Activated CD4-positive, alpha-beta memory T cell treated with anti-CD3 and anti-CD28 coated beads for 36 hours (primary cell): Measurements from ENCODE around the gene LRRC23. TPM values are rescaled to one million over a fixed set of nuclear protein-coding genes. Genes with fewer than 3 reads are reported as not detected.
"Not testable (repeated sequence)": the region's sequence is repeated elsewhere in the genome, so short reads cannot be mapped to it uniquely, and the experiment has no call there.

ENCODE experiments used
- CTCF ChIA-PET: fragments of 350-600 bp; sonication (Branson Sonifier 250); formaldehyde crosslinking; loops from one replicate; lab custom pipeline; 2021; ENCODE audit warnings: antibody characterized with exemption, inconsistent platforms; lab: Charles Lee
- POLR2A ChIA-PET: fragments of 350-600 bp; sonication (Branson Sonifier 250); formaldehyde crosslinking; loops from one replicate; lab custom pipeline; 2021; ENCODE audit warnings: antibody characterized with exemption; lab: Charles Lee
- DNase-seq: peaks from one replicate; pipeline ENCODE4 v3.0.0-alpha.2; 2020
- H3K27ac Mint-ChIP-seq: one replicate; pipeline ENCODE4 v1.8.0; 2021; ENCODE audit warnings: mixed read lengths
- H3K27me3 Mint-ChIP-seq: one replicate; pipeline ENCODE4 v1.8.0; 2021; ENCODE audit warnings: mixed read lengths
- H3K36me3 Mint-ChIP-seq: one replicate; pipeline ENCODE4 v1.8.0; 2021; ENCODE audit warnings: mixed read lengths
- H3K4me1 Mint-ChIP-seq: one replicate; pipeline ENCODE4 v1.8.0; 2021; ENCODE audit warnings: low read depth, mixed read lengths
- H3K4me3 Mint-ChIP-seq: one replicate; pipeline ENCODE4 v1.8.0; 2021; ENCODE audit warnings: mild to moderate bottlenecking, mixed read lengths
- H3K9me3 Mint-ChIP-seq: one replicate; pipeline ENCODE4 v1.8.0; 2021; ENCODE audit warnings: mixed read lengths
- intact Hi-C: fragments of 100-400 bp; cut with micrococcal nuclease; formaldehyde crosslinking; loops from one replicate; pipeline ENCODE4 v1.15.1; 2023
- total RNA-seq, 2 experiments: library from RNA; stranded (reverse); gene quantifications; one replicate each; pipeline ENCODE4 v1.2.3, GENCODE V29; 2021

LRRC23 gene
- total RNA-seq, 2 experiments from 2014 or later, result 6.8 to 7.8 TPM

DNA sequence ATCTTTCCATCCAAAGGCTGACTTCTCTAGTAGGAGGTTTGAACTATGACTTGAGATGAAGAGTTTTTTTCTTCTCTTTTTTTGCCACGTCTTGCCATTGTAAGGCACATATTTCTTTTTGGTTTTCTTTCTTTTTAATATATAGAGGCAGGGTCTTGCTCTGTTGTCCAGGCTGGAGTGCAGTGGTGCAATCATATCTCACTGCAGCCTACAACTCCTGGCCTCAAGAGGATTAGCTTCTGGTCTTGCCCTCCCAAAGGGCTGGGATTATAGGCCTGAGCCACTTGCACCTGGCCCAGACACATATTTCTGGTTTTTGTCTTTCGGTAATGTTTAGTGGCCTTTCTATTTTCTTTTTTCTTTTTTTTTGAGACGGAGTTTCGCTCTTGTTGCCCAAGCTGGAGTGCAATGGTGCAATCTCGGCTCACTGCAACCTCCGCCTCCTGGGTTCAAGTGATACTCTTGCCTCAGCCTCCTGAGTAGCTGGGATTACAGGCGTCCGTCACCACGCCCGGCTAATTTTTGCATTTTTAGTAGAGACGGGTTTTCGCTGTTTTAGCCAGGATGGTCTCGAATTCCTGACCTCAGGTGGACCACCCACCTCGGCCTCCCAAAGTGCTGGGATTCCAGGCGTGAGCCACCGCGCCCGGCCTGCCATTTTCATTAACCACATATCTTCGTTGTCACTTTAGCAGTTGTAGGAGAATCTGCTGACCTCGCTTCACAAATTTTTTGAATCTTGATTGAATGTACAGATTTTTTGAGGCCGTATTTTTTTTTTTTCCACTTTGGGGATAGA lies 14.6 kb upstream of the LRRC23 start:
- H3K27me3 Mint-ChIP-seq, H3K36me3 Mint-ChIP-seq, POLR2A ChIA-PET, H3K9me3 Mint-ChIP-seq, intact Hi-C loops, DNase-seq: not testable (repeated sequence)
- CTCF ChIA-PET, result interaction anchor here (3.2 kb wide), 1 partner anchor 21 kb away, joined by 27 read pairs; no protein-coding TSS in a partner anchor
- peak overlapping the region; percentile 84 for H3K4me3 Mint-ChIP-seq
- peak overlapping the region; percentile 97 for H3K27ac Mint-ChIP-seq
- peaks cover 17% of the 10 kb centered on the region for H3K4me1 Mint-ChIP-seq

DNA sequence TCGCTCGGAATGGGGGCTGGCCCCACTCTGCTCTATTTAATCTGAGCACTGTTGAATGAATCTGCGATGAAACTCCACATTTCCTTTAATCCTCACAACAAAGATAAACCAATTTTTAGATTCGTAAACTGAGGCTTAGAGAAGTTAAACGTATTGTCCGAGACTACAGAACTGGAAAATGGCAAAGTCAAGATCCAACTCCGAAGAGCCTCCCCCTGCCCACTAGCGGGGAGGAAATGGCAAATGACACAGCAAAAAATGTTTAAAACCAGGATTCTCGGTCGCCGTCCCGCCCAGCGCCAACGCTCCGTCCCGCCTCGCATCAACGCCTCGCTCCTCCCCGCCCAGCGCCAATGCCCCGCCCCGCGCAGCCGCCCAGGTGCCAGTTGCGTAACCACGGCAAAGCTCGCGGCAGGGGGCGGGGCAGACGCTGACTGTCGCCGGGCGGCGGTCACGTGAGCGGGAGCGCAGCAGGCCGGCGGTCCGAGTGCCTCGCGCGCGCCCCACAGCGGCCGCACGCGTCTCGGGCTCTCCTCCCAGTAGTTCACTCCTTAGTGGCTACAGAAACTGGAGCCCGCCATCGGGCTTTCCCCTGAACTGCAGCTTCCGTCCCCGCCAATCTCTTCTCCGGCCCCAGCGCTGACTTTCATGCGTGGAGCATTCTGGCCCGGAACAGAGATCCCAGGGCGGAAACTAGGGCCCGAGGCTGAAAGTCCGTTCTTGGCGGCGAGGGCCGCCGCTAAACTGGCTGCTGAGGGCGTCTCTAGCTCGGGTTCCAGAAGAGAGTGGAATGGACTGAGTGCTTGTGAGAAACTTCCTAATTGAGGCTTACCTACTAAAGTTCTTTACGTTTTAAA lies 13.6 kb upstream of the LRRC23 start:
- peak overlapping the region; percentile 84 for H3K4me3 Mint-ChIP-seq
- CTCF ChIA-PET, result interaction anchor here (0.6 to 3.2 kb wide), 37 partner anchors 9 to 222 kb away, joined by 3 to 53 read pairs (median 5); partner anchors contain the start of genes C12orf57, CD4, CDCA3 and COPS7A

DNA sequence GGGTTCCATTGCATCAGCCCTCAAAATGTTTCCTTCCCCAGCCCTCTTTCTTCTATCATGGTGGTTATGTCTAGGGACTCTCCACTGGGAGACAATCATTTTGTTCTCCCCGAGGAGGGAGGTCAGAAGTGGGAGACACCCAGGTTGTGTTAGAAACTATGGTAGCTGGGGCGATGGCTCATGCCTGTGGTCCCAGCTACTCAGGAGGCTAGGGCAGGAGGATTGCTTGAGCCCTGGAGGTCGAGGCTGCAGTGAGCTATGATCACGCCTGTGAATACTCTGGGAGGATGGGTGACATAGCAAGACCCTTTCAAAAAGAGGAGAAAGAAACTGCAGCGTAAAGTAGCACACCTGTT lies 13.0 kb upstream of the LRRC23 start:
- peaks cover 2% of the 10 kb centered on the region for H3K36me3 Mint-ChIP-seq
- ChIA-PET POLR2A (interaction anchor here (0.8 to 2.0 kb wide), 14 partner anchors 13 to 202 kb away, joined by 3 to 24 read pairs (median 5); partner anchors contain the start of genes C12orf57, CD4, CDCA3 and ENO2), CTCF (interaction anchor here (0.6 to 3.2 kb wide), 33 partner anchors 8 to 221 kb away, joined by 3 to 53 read pairs (median 5); partner anchors contain the start of genes C12orf57, CD4, CDCA3 and COPS7A)
- H3K27me3 Mint-ChIP-seq, result no peaks in the 10 kb centered on the region
- peak overlapping the region; percentile 97 for H3K27ac Mint-ChIP-seq
- DNase-seq, result peak; percentile 35
- H3K9me3 Mint-ChIP-seq, result no peaks in the 10 kb centered on the region
- H3K4me3 Mint-ChIP-seq, result peak overlapping the region; percentile 82
- peaks cover 17% of the 10 kb centered on the region for H3K4me1 Mint-ChIP-seq
- intact Hi-C loops, result loop anchor here (1.0 kb wide), 7 partner anchors 13 to 138 kb away; partner anchors contain the start of genes ENO2, LRRC23, MLF2 and RNU7-1

More for the DNA sequence above, 13.6 kb upstream of the LRRC23 start:
- DNase-seq, result peak; percentile 99
- intact Hi-C loops, result loop anchor here (1.0 kb wide), 7 partner anchors 13 to 138 kb away; partner anchors contain the start of genes ENO2, LRRC23, MLF2 and RNU7-1
- no peaks in the 10 kb centered on the region for H3K9me3 Mint-ChIP-seq
- peak overlapping the region; percentile 97 for H3K27ac Mint-ChIP-seq
- peaks cover 17% of the 10 kb centered on the region for H3K4me1 Mint-ChIP-seq
- H3K27me3 Mint-ChIP-seq, result no peaks in the 10 kb centered on the region
- POLR2A ChIA-PET, result interaction anchor here (0.8 to 2.0 kb wide), 14 partner anchors 13 to 201 kb away, joined by 3 to 24 read pairs (median 5); partner anchors contain the start of genes C12orf57, CD4, CDCA3 and ENO2
- peaks cover 2% of the 10 kb centered on the region for H3K36me3 Mint-ChIP-seq

DNA sequence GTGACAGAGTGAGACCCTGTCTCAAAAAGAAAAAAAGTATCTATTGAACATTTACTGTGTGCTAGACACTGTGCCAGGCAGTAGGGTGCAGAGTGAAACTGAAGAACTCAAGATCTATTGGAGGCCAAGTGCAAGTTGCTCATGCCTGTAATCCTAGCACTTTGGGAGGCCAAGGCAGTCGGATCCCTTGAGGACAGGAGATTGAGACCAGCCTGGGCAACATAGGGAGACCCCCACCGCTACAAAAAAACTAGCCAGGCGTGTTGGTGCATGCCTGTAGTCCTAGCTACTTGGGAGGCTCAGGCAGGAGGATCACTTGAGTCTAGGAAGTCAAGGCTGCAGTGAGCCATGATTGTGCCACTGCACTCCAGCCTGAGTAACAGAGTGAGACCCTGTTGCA lies 11.9 kb upstream of the LRRC23 start:
- CTCF ChIA-PET, result interaction anchor here (2.0 to 2.4 kb wide), 4 partner anchors 20 to 65 kb away, joined by 4 to 53 read pairs (median 17); partner anchors contain the start of genes CDCA3, SPSB2 and USP5
- POLR2A ChIA-PET, result interaction anchor here (2.0 kb wide), 2 partner anchors 22 to 51 kb away, joined by 8 to 9 read pairs; partner anchors contain the start of genes C12orf57, ENO2 and RNU7-1
- H3K27ac Mint-ChIP-seq, intact Hi-C loops, H3K9me3 Mint-ChIP-seq, DNase-seq, H3K27me3 Mint-ChIP-seq, H3K36me3 Mint-ChIP-seq: not testable (repeated sequence)
- peaks cover 17% of the 10 kb centered on the region for H3K4me1 Mint-ChIP-seq
- peak overlapping the region; percentile 30 for H3K4me3 Mint-ChIP-seq

DNA sequence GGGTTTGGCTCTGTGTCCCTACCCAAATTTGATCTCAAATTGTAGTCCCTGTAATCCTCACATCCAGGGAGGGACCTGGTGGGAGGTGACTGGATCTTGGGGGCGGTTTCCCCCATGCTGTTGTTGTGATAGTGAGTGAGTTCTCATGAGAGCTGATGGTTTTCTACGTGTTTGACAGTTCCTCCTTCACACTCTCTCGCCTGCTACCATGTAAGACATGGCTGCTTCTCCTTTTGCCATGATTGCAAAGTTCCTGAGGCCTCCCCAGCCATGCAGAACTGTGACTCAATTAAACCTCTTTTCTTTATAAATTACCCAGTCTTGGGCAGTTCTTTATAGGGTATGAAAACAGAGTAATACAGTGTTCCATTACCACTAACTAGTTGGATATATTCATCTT lies 10.3 kb upstream of the LRRC23 start:
- CTCF ChIA-PET, result interaction anchor here (0.6 to 1.0 kb wide), 2 partner anchors 44 to 70 kb away, joined by 3 to 6 read pairs; no protein-coding TSS in a partner anchor
- Mint-ChIP-seq H3K4me3 (no peak overlapping the region), H3K27ac (no peak overlapping the region), H3K4me1 (peaks cover 17% of the 10 kb centered on the region), H3K9me3 (no peaks in the 10 kb centered on the region), H3K27me3 (no peaks in the 10 kb centered on the region), H3K36me3 (peaks cover 2% of the 10 kb centered on the region)
- intact Hi-C loops, result no loop called here
- DNase-seq, result no peak
- POLR2A ChIA-PET, result no interaction called here

DNA sequence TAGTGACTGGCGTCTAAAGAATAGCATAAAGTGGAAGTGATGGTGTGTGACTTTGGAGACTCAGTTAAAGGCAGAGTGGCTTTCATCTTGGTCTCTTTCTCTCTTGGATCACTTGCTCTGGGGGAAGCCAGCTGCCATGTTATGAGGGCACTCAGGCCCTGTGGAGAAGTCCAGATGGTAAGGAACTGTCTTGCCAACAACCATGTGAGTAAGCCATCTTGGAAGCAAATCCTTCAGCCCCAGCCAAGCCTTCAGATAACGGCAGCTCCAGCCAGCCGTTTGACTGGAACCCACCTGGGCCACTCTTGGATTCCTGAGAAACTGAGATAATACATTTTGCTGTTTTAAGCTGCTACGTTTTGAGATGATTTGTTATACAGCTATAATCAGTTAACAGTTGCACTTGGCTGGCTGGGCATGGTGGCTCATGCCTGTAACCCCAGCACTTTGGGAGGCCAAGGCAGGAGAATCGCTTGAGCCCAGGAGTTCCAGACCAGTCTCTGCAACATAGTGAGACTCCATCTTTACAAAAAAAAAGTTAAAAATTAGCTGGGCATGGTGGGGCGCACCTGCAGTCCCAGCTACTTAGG lies 7.7 kb upstream of the LRRC23 start:
- CTCF ChIA-PET, result interaction anchor here (0.7 to 1.2 kb wide), 3 partner anchors 25 to 965 kb away, joined by 3 read pairs; no protein-coding TSS in a partner anchor
- no peaks in the 10 kb centered on the region for H3K36me3 Mint-ChIP-seq

DNA sequence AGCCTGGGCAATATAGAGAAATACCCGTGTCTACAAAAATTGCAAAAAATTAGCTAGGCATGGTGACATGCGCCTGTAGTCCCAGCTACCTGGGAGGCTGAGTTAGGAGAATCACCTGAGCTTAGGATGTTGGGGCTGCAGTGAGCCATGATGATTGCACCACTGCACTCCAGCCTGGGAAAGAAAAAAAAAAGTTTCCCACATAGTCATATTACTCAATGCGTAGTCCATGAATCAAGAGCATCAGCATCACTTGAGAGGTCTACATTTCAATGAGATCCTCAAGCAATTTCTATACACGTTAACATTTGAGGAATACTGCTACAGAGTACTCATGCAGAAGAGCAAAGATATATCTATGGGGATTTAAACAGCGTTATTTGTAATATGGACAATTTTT lies 5.2 kb upstream of the LRRC23 start:
- ChIA-PET POLR2A (interaction anchor here (0.7 kb wide), 1 partner anchor 27 kb away, joined by 3 read pairs; the partner anchor contains the start of gene SPSB2), CTCF (interaction anchor here (0.7 to 1.5 kb wide), 3 partner anchors 8 to 146 kb away, joined by 4 to 7 read pairs (median 4); partner anchors contain the start of gene MLF2)
- Mint-ChIP-seq H3K9me3 (no peaks in the 10 kb centered on the region), H3K4me3 (no peak overlapping the region), H3K27me3 (no peaks in the 10 kb centered on the region), H3K27ac (no peak overlapping the region), H3K36me3 (no peaks in the 10 kb centered on the region), H3K4me1 (peaks cover 7% of the 10 kb centered on the region)
- intact Hi-C loops, result no loop called here
- DNase-seq, result no peak

More for the DNA sequence above, 7.7 kb upstream of the LRRC23 start:
- H3K4me1 Mint-ChIP-seq, result peaks cover 10% of the 10 kb centered on the region
- H3K4me3 Mint-ChIP-seq, result no peak overlapping the region
- H3K9me3 Mint-ChIP-seq, result no peaks in the 10 kb centered on the region
- no peak for DNase-seq
- H3K27me3 Mint-ChIP-seq, result no peaks in the 10 kb centered on the region
- POLR2A ChIA-PET, result interaction anchor here (0.5 kb wide), 1 partner anchor 228 kb away, joined by 3 read pairs; no protein-coding TSS in a partner anchor
- intact Hi-C loops, result no loop called here
- H3K27ac Mint-ChIP-seq, result no peak overlapping the region

DNA sequence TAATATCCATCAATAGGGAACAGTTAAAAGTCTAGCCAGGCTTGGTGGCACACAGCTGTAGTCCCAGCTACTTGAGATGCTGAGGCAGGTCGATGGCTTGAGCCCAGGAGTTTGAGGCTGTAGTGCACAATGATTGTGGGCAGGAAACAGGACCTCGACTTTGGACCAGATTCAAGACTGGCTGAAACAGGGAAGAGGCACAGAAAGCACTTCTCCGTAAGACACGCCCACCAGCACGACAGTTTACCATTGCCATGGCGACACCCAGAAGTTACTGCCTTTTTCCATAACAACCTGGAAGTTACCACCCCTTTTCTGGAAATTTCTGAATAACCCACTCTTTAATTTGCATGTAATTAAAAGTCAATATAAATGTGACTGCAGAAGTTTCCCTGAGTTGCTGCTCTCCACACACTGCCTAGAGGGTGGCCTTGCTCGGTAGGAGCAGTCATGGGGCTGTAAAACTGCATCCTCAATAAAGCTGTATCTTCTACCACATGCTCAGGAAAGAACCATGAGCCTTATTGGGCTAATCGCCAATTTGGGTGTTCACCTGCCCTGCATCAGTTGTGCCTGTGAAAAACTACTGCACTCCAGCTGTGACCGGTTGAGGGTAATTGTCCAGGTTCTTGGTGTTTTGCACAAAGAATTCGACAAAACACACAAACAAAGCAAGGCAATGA lies 4.6 kb upstream of the LRRC23 start:
- peak; percentile 47 for DNase-seq
- Mint-ChIP-seq H3K4me3 (no peak overlapping the region), H3K36me3 (no peaks in the 10 kb centered on the region), H3K4me1 (peaks cover 7% of the 10 kb centered on the region), H3K27me3 (no peaks in the 10 kb centered on the region), H3K27ac (no peak overlapping the region), H3K9me3 (no peaks in the 10 kb centered on the region)
- intact Hi-C loops, result no loop called here
- ChIA-PET CTCF (interaction anchor here (0.6 to 1.5 kb wide), 4 partner anchors 9 to 119 kb away, joined by 4 to 7 read pairs (median 5); no protein-coding TSS in a partner anchor), POLR2A (interaction anchor here (0.7 kb wide), 1 partner anchor 27 kb away, joined by 3 read pairs; the partner anchor contains the start of gene SPSB2)

DNA sequence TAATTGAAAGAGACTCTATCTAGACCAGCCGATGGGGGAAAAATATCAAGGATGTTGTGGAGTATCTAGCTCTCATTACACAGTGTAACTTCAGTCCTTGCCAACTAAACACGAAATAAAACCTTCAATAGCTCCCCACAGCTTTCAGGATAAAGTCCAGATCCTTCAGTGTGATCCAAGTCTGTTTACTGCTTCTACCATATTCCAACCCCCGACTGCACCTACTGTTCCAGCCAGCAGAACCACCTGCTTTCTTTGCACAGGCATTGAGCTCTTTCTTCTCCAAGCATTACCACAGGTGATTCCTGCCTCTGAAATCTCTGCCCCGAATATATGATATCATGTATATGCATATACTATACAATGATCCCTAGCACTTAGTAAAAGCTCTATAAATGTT lies 2.2 kb upstream of the LRRC23 start:
- H3K36me3 Mint-ChIP-seq, result no peaks in the 10 kb centered on the region

DNA sequence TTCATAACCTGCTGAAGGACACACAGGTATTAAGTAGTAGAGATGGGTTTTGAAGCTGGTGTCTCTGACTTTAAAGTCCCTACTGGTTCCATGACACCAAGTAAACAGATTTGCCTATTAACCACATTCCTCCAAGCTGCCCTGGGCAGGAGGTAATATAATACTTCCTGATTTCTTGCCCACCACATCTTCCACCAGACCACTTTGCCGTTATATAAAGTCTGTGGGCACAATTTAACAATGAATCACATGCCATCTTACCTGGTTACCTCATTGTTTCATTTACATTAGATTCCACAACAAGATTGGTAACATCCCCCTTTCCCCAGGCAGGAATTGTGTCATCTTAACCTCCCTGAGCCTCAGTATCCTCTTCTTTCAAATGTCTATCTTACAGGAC lies 900 bp upstream of the LRRC23 start:
- CTCF ChIA-PET, result interaction anchor here (3.3 kb wide), 1 partner anchor 12 kb away, joined by 24 read pairs; no protein-coding TSS in a partner anchor

More for the DNA sequence above, 2.2 kb upstream of the LRRC23 start:
- H3K4me1 Mint-ChIP-seq, result peaks cover 7% of the 10 kb centered on the region
- DNase-seq, result no peak
- intact Hi-C loops, result no loop called here
- H3K4me3 Mint-ChIP-seq, result no peak overlapping the region
- H3K27ac Mint-ChIP-seq, result no peak overlapping the region
- no peaks in the 10 kb centered on the region for H3K9me3 Mint-ChIP-seq
- CTCF ChIA-PET, result interaction anchor here (1.2 to 3.3 kb wide), 2 partner anchors 11 to 21 kb away, joined by 3 to 24 read pairs; no protein-coding TSS in a partner anchor
- H3K27me3 Mint-ChIP-seq, result no peaks in the 10 kb centered on the region
- POLR2A ChIA-PET, result interaction anchor here (1.0 kb wide), 1 partner anchor 34 kb away, joined by 3 read pairs; no protein-coding TSS in a partner anchor

More for the DNA sequence above, 900 bp upstream of the LRRC23 start:
- no peak for DNase-seq
- intact Hi-C loops, result loop anchor here (1.0 to 2.0 kb wide), 4 partner anchors 12 to 51 kb away; partner anchors contain the start of genes SPSB2 and USP5
- no peaks in the 10 kb centered on the region for H3K27me3 Mint-ChIP-seq
- POLR2A ChIA-PET, result interaction anchor here (0.7 to 2.1 kb wide), 3 partner anchors 10 to 36 kb away, joined by 3 to 11 read pairs (median 5); partner anchors contain the start of gene ENO2
- H3K9me3 Mint-ChIP-seq, result no peaks in the 10 kb centered on the region
- no peak overlapping the region for H3K27ac Mint-ChIP-seq
- H3K4me1 Mint-ChIP-seq, result peaks cover 7% of the 10 kb centered on the region
- no peak overlapping the region for H3K4me3 Mint-ChIP-seq
- no peaks in the 10 kb centered on the region for H3K36me3 Mint-ChIP-seq
